ENCODE results near the gene CCDC88B. TPM values are rescaled to one million over a fixed set of nuclear protein-coding genes. Genes with fewer than 3 reads are reported as not detected.

The CCDC88B gene
- total RNA-seq, 1 experiment from 2014 or later = 14.7 TPM

GRCh38 chr11:64318766-64319761 is 20.9 kb upstream of the CCDC88B start:
- no peak for DNase-seq (ENCODE audit: low read depth, low spot score)
- Histone ChIP-seq H3K4me1 (ENCODE audit: control insufficient read depth in 1 of 2, insufficient read depth in 2 of 2, low read length in 2 of 2) (peaks cover 22 to 64% of the 10 kb centered on the region in 2 experiments), H3K27me3 (ENCODE audit: insufficient read depth, low read length) (no peaks in the 10 kb centered on the region), H2AFZ (ENCODE audit: low read depth, low read length, poor library complexity, severe bottlenecking) (no peak overlapping the region), H3K4me3 (replicated peaks in 1 of 2; ENCODE audit: low read depth in 1 of 2, low read length in 2 of 2) (peak overlapping the region; percentile 80 to 84), H4K20me1 (ENCODE audit: insufficient read depth) (no peaks in the 10 kb centered on the region), H3K9ac (ENCODE audit: low read length) (peak overlapping the region; percentile 89), H3K79me2 (ENCODE audit: insufficient read depth, low read length) (peaks cover 33% of the 10 kb centered on the region), H3K9me3 (ENCODE audit: control insufficient read depth in 1 of 2, insufficient read depth in 1 of 2, low read depth in 1 of 2, low read length in 2 of 2) (no peaks in the 10 kb centered on the region), H3K4me2 (ENCODE audit: low read length) (peak overlapping the region; percentile 77), H3K36me3 (ENCODE audit: control insufficient read depth in 1 of 2, insufficient read depth in 2 of 2, low read length in 2 of 2) (peaks cover 7 to 22% of the 10 kb centered on the region in 2 experiments; a peak in 2 of 4 replicates), H3K9me2 (ENCODE audit: insufficient read depth) (no peaks in the 10 kb centered on the region), H3K27ac (ENCODE audit: low read depth, low read length) (peak overlapping the region; percentile 83)
- no peak for ATAC-seq
- TF ChIP-seq, protein P1, sequence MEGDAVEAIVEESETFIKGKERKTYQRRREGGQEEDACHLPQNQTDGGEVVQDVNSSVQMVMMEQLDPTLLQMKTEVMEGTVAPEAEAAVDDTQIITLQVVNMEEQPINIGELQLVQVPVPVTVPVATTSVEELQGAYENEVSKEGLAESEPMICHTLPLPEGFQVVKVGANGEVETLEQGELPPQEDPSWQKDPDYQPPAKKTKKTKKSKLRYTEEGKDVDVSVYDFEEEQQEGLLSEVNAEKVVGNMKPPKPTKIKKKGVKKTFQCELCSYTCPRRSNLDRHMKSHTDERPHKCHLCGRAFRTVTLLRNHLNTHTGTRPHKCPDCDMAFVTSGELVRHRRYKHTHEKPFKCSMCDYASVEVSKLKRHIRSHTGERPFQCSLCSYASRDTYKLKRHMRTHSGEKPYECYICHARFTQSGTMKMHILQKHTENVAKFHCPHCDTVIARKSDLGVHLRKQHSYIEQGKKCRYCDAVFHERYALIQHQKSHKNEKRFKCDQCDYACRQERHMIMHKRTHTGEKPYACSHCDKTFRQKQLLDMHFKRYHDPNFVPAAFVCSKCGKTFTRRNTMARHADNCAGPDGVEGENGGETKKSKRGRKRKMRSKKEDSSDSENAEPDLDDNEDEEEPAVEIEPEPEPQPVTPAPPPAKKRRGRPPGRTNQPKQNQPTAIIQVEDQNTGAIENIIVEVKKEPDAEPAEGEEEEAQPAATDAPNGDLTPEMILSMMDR (IDR thresholded peaks at IDR 0.05 in 2 of 3, conservative IDR thresholded peaks at IDR 0.05 in 1 of 3; ENCODE audit: borderline replicate concordance in 1 of 3, insufficient read depth in 1 of 3, low read depth in 2 of 3, low read length in 2 of 3) = no peak
- no peak for TF ChIP-seq YY1 (IDR thresholded peaks at IDR 0.05; ENCODE audit: extremely low read depth, insufficient replicate concordance, low read depth, low read length)
- TF ChIP-seq ZFX (IDR thresholded peaks at IDR 0.05) = no peak
- TF ChIP-seq, protein P2, sequence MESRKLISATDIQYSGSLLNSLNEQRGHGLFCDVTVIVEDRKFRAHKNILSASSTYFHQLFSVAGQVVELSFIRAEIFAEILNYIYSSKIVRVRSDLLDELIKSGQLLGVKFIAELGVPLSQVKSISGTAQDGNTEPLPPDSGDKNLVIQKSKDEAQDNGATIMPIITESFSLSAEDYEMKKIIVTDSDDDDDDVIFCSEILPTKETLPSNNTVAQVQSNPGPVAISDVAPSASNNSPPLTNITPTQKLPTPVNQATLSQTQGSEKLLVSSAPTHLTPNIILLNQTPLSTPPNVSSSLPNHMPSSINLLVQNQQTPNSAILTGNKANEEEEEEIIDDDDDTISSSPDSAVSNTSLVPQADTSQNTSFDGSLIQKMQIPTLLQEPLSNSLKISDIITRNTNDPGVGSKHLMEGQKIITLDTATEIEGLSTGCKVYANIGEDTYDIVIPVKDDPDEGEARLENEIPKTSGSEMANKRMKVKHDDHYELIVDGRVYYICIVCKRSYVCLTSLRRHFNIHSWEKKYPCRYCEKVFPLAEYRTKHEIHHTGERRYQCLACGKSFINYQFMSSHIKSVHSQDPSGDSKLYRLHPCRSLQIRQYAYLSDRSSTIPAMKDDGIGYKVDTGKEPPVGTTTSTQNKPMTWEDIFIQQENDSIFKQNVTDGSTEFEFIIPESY (IDR thresholded peaks at IDR 0.05; ENCODE audit: extremely low read depth, insufficient replicate concordance, low read length) = no peak
- TF ChIP-seq, protein P3, sequence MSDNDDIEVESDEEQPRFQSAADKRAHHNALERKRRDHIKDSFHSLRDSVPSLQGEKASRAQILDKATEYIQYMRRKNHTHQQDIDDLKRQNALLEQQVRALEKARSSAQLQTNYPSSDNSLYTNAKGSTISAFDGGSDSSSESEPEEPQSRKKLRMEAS (IDR thresholded peaks at IDR 0.05) = no peak
- TF ChIP-seq TCF7L2 (IDR thresholded peaks at IDR 0.05; ENCODE audit: borderline replicate concordance, extremely low read depth, insufficient read depth, insufficient read length) = no peak
- TF ChIP-seq POLR2AphosphoS5 (IDR thresholded peaks at IDR 0.05; ENCODE audit: low read depth, low read length) = no peak
- TF ChIP-seq ZNF274 (IDR thresholded peaks at IDR 0.05; ENCODE audit: low read depth, low read length) = no peak
- no peak for TF ChIP-seq RAD21 (IDR thresholded peaks at IDR 0.05; ENCODE audit: low read depth)
- no peak for TF ChIP-seq POLR2A (IDR thresholded peaks at IDR 0.05; ENCODE audit: borderline replicate concordance, extremely low read depth, insufficient read depth, insufficient read length)
- no TSS peak for BruUV-seq (replicated peaks)
- ChIA-PET RAD21 (ENCODE audit: low non-redundant PET in 1 of 2, low total read pairs in 2 of 2, uncharacterized antibody in 2 of 2, unreplicated experiment in 2 of 2) (interaction anchor here in 1 of 2 experiments (1.4 to 2.6 kb wide), 2 partner anchors 23 to 37 kb away, joined by 6 to 29 read pairs; no protein-coding TSS in a partner anchor), CTCF (interaction anchor here (1.2 to 3.7 kb wide), 6 partner anchors 13 to 53 kb away, joined by 3 to 92 read pairs (median 32); partner anchors contain the start of gene ESRRA), POLR2A (interaction anchor here (0.6 to 3.0 kb wide), 7 partner anchors 8 to 69 kb away, joined by 3 to 77 read pairs (median 16); partner anchors contain the start of gene ESRRA)
- intact Hi-C loops (cut with micrococcal nuclease) = no loop called here

All from HCT116 (cell line).